H9 (cell line): Measurements from ENCODE around the gene CXCL12. TPM values are rescaled to one million over a fixed set of nuclear protein-coding genes. Genes with fewer than 3 reads are reported as not detected.
A peak's percentile ranks its signal among the peaks of the same experiment; 100 is the strongest.

ENCODE experiments used
- DNase-seq: peaks from one replicate; pipeline ENCODE4 v3.0.0-alpha.2; 2017
- H2AFZ ChIP-seq: one replicate; pipeline ENCODE4 v1.6.1; 2013; ENCODE audit warnings: mild to moderate bottlenecking, low read length, control low read depth, moderate library complexity
- H2AK5ac ChIP-seq: 2 replicates; pipeline ENCODE4 v1.6.1; 2013; ENCODE audit warnings: low read length, control low read depth, mixed read lengths; ENCODE audit not compliant: insufficient read length
- H2BK120ac ChIP-seq: one replicate; pipeline ENCODE4 v1.6.1; 2013; ENCODE audit warnings: low read depth, mild to moderate bottlenecking, low read length, control low read depth, inconsistent platforms; ENCODE audit not compliant: poor library complexity, severe bottlenecking
- H2BK12ac ChIP-seq: 2 replicates; pipeline ENCODE4 v1.6.1; 2013; ENCODE audit warnings: low read length, control low read depth, mixed read lengths, low read depth; ENCODE audit not compliant: insufficient read length
- H2BK15ac ChIP-seq: 2 replicates; pipeline ENCODE4 v1.6.1; 2013; ENCODE audit warnings: low read depth, low read length, control low read depth
- H2BK20ac ChIP-seq: one replicate; pipeline ENCODE4 v1.6.1; 2013; ENCODE audit warnings: low read depth, mild to moderate bottlenecking, low read length, control low read depth, inconsistent platforms; ENCODE audit not compliant: poor library complexity, severe bottlenecking
- H2BK5ac ChIP-seq: 2 replicates; pipeline ENCODE4 v1.6.1; 2013; ENCODE audit warnings: low read length, control low read depth, mixed read lengths; ENCODE audit not compliant: insufficient read length
- H3K14ac ChIP-seq: 2 replicates; pipeline ENCODE4 v1.6.1; 2013; ENCODE audit warnings: low read length, control low read depth; ENCODE audit not compliant: insufficient read depth
- H3K18ac ChIP-seq: 2 replicates; pipeline ENCODE4 v1.6.1; 2013; ENCODE audit warnings: low read depth, mild to moderate bottlenecking, mixed read lengths, low read length, control low read depth; ENCODE audit not compliant: insufficient read length
- H3K23ac ChIP-seq: 2 replicates; pipeline ENCODE4 v1.6.1; 2013; ENCODE audit warnings: low read length, control low read depth, mixed read lengths, low read depth; ENCODE audit not compliant: insufficient read length
- H3K23me2 ChIP-seq: 2 replicates; pipeline ENCODE4 v1.6.1; 2013; ENCODE audit warnings: low read depth, mild to moderate bottlenecking, mixed read lengths, low read length, control low read depth; ENCODE audit not compliant: insufficient read length, poor library complexity, severe bottlenecking
- H3K27ac ChIP-seq: 2 replicates; pipeline ENCODE4 v1.5.1; 2013; ENCODE audit warnings: low read length, control low read depth, mixed read lengths, low read depth; ENCODE audit not compliant: insufficient read length
- H3K27me3 ChIP-seq: 2 replicates; pipeline ENCODE4 v1.6.1; 2013; ENCODE audit warnings: low read length, control low read depth, inconsistent platforms; ENCODE audit not compliant: insufficient read depth
- H3K4ac ChIP-seq: 2 replicates; pipeline ENCODE4 v1.6.1; 2013; ENCODE audit warnings: low read depth, mild to moderate bottlenecking, control low read depth, inconsistent platforms, low read length, moderate library complexity
- H3K4me1 ChIP-seq: 2 replicates; pipeline ENCODE4 v1.6.1; 2013; ENCODE audit warnings: low read length, control low read depth, inconsistent platforms; ENCODE audit not compliant: insufficient read depth
- H3K4me2 ChIP-seq: 2 replicates; pipeline ENCODE4 v1.6.1; 2013; ENCODE audit warnings: low read length, control low read depth, mixed read lengths; ENCODE audit not compliant: insufficient read length, insufficient read depth
- H3K56ac ChIP-seq: 2 replicates; pipeline ENCODE4 v1.6.1; 2013; ENCODE audit warnings: low read depth, mild to moderate bottlenecking, mixed read lengths, low read length, control low read depth; ENCODE audit not compliant: insufficient read length
- H3K79me1 ChIP-seq: 2 replicates; pipeline ENCODE4 v1.6.1; 2013; ENCODE audit warnings: low read depth, mild to moderate bottlenecking, moderate library complexity, low read length, control low read depth, inconsistent platforms; ENCODE audit not compliant: insufficient read depth, poor library complexity, severe bottlenecking
- H3K79me2 ChIP-seq: 2 replicates; pipeline ENCODE4 v1.6.1; 2013; ENCODE audit warnings: low read length, control low read depth, inconsistent platforms; ENCODE audit not compliant: insufficient read depth
- H3K9ac ChIP-seq: 2 replicates; pipeline ENCODE4 v1.6.1; 2013; ENCODE audit warnings: low read length, control low read depth, mixed read lengths; ENCODE audit not compliant: insufficient read length; ENCODE audit errors: extremely low read depth
- H3K9me3 ChIP-seq: one replicate; pipeline ENCODE4 v1.6.1; 2013; ENCODE audit warnings: low read depth, low read length, inconsistent platforms; ENCODE audit not compliant: control insufficient read depth
- H3T11ph ChIP-seq: one replicate; pipeline ENCODE4 v1.6.1; 2013; ENCODE audit warnings: mild to moderate bottlenecking, low read length, control low read depth, inconsistent platforms
- H4K20me1 ChIP-seq: one replicate; pipeline ENCODE4 v1.6.1; 2013; ENCODE audit not compliant: control insufficient read depth, insufficient read length, insufficient read depth
- H4K5ac ChIP-seq: 2 replicates; pipeline ENCODE4 v1.6.1; 2013; ENCODE audit warnings: low read depth, mild to moderate bottlenecking, mixed read lengths, low read length, control low read depth; ENCODE audit not compliant: insufficient read length
- H4K8ac ChIP-seq: replicated peaks from 2 replicates; pipeline ENCODE4 v1.6.1; 2013; ENCODE audit warnings: low read length, control low read depth, mixed read lengths, low read depth; ENCODE audit not compliant: insufficient read length
- H4K91ac ChIP-seq: 2 replicates; pipeline ENCODE4 v1.6.1; 2013; ENCODE audit warnings: low read depth, mild to moderate bottlenecking, moderate library complexity, mixed read lengths, low read length, control low read depth; ENCODE audit not compliant: insufficient read length
- H3K27ac Mint-ChIP-seq, 3 experiments: 2 replicates in 2 of 3; 3 replicates in 1 of 3; pipeline ENCODE4 v1.8.0; 2020 to 2021; ENCODE audit warnings: mixed read lengths in 3 of 3, mild to moderate bottlenecking in 1 of 3, moderate library complexity in 1 of 3
- H3K27me3 Mint-ChIP-seq: 2 replicates; pipeline ENCODE4 v1.8.0; 2021; ENCODE audit warnings: low read depth, mild to moderate bottlenecking, moderate library complexity, mixed read lengths
- H3K36me3 Mint-ChIP-seq, 3 experiments: 2 replicates in 2 of 3; 3 replicates in 1 of 3; pipeline ENCODE4 v1.8.0; 2020 to 2021; ENCODE audit warnings: low read depth in 3 of 3, mixed read lengths in 3 of 3; ENCODE audit not compliant: insufficient read depth in 1 of 3
- H3K4me1 Mint-ChIP-seq, 2 experiments: 2 replicates each; pipeline ENCODE4 v1.8.0; 2020; ENCODE audit warnings: mixed read lengths in 2 of 2
- H3K4me3 Mint-ChIP-seq, 2 experiments: 2 replicates in 1 of 2; 3 replicates in 1 of 2; pipeline ENCODE4 v1.8.0; 2020 to 2021; ENCODE audit warnings: mild to moderate bottlenecking in 2 of 2, mixed read lengths in 2 of 2, moderate library complexity in 1 of 2
- H3K9me3 Mint-ChIP-seq, 2 experiments: 2 replicates in 1 of 2; 3 replicates in 1 of 2; pipeline ENCODE4 v1.8.0; 2020; ENCODE audit warnings: mild to moderate bottlenecking in 2 of 2, mixed read lengths in 2 of 2, moderate library complexity in 1 of 2
- WGBS: extraction: QIAGEN DNeasy Blood & Tissue Kit; methylation state at CpG from one replicate; pipeline ENCODE4 v1.1.7; 2013; ENCODE audit warnings: missing lambda C conversion rate, low lambda C conversion rate, mixed read lengths; ENCODE audit not compliant: insufficient read length; ENCODE audit errors: extremely low coverage; 5-methylcytosine and 5-hydroxymethylcytosine counted together
- total RNA-seq: library from RNA; stranded (reverse); gene quantifications from 2 replicates; pipeline ENCODE4 v1.2.1, GENCODE V29; 2021
- TF ChIP-seq, protein P1 (sequence below): fragments of 200-600 bp; sonication (generic); conservative IDR thresholded peaks from 3 replicates; pipeline ENCODE4 v1.8.0; 2021; ENCODE audit warnings: antibody characterized with exemption, mild to moderate bottlenecking

The CXCL12 gene
- total RNA-seq, 1 experiment from 2014 or later: 28.3 TPM

- Histone ChIP-seq H3K23me2 (no peaks in the 10 kb centered on the region), H3K4me2 (peak overlapping the region; percentile 7), H2BK120ac (no peak overlapping the region), H3K27ac (peak overlapping the region; percentile 88), H3T11ph (no peak overlapping the region), H3K4ac (no peak overlapping the region), H3K18ac (peak overlapping the region; percentile 9), H2AFZ (no peak overlapping the region), H4K91ac (no peak overlapping the region), H3K14ac (peak overlapping the region; percentile 42; the same call in 1 of the 2 replicates), H2BK5ac (no peak overlapping the region), H3K4me1 (peaks cover 19% of the 10 kb centered on the region; the same call in 1 of the 2 replicates), H3K56ac (no peak overlapping the region), H4K20me1 (no peaks in the 10 kb centered on the region), H3K79me1 (no peaks in the 10 kb centered on the region), H3K27me3 (no peaks in the 10 kb centered on the region), H4K8ac (no peak overlapping the region), H4K5ac (no peak overlapping the region), H3K9ac (no peak overlapping the region), H3K23ac (no peak overlapping the region), H2BK20ac (no peak overlapping the region), H2BK12ac (no peak overlapping the region), H2BK15ac (no peak overlapping the region), H2AK5ac (no peak overlapping the region), H3K79me2 (no peaks in the 10 kb centered on the region), H3K9me3 (no peaks in the 10 kb centered on the region)
- WGBS: no CpG with 5 or more reads among the region's 10 CpGs
- Mint-ChIP-seq H3K27ac (peak overlapping the region; percentile 96 to 100 (median 99)), H3K36me3 (peaks cover 33 to 50% (median 37%) of the 10 kb centered on the region in 3 experiments), H3K4me1 (peaks cover 61% of the 10 kb centered on the region in 2 experiments), H3K4me3 (peak overlapping the region; percentile 42 to 68; a peak in 3 of 5 replicates), H3K9me3 (no peaks in the 10 kb centered on the region; a peak in 1 of 5 replicates), H3K27me3 (peaks cover 23% of the 10 kb centered on the region)
- TF ChIP-seq, protein P1, sequence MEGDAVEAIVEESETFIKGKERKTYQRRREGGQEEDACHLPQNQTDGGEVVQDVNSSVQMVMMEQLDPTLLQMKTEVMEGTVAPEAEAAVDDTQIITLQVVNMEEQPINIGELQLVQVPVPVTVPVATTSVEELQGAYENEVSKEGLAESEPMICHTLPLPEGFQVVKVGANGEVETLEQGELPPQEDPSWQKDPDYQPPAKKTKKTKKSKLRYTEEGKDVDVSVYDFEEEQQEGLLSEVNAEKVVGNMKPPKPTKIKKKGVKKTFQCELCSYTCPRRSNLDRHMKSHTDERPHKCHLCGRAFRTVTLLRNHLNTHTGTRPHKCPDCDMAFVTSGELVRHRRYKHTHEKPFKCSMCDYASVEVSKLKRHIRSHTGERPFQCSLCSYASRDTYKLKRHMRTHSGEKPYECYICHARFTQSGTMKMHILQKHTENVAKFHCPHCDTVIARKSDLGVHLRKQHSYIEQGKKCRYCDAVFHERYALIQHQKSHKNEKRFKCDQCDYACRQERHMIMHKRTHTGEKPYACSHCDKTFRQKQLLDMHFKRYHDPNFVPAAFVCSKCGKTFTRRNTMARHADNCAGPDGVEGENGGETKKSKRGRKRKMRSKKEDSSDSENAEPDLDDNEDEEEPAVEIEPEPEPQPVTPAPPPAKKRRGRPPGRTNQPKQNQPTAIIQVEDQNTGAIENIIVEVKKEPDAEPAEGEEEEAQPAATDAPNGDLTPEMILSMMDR: peak; percentile 24; the same call in 1 of the 3 replicates
- DNase-seq: peak; percentile 85
Measured at GRCh38 chr10:44370731-44371248, 14.1 kb downstream of the CXCL12 start.
